ENCODE results near the gene ZBTB7B. TPM values are rescaled to one million over a fixed set of nuclear protein-coding genes. Genes with fewer than 3 reads are reported as not detected.
A peak's percentile ranks its signal among the peaks of the same experiment; 100 is the strongest.

Gene ZBTB7B
- total and polyA plus RNA-seq, 9 of the 15 experiments (the other 6 are each of a cell fraction or from before 2014, with no cell fraction given): 0.04 to 46.5 (median 15.2) TPM

DNA sequence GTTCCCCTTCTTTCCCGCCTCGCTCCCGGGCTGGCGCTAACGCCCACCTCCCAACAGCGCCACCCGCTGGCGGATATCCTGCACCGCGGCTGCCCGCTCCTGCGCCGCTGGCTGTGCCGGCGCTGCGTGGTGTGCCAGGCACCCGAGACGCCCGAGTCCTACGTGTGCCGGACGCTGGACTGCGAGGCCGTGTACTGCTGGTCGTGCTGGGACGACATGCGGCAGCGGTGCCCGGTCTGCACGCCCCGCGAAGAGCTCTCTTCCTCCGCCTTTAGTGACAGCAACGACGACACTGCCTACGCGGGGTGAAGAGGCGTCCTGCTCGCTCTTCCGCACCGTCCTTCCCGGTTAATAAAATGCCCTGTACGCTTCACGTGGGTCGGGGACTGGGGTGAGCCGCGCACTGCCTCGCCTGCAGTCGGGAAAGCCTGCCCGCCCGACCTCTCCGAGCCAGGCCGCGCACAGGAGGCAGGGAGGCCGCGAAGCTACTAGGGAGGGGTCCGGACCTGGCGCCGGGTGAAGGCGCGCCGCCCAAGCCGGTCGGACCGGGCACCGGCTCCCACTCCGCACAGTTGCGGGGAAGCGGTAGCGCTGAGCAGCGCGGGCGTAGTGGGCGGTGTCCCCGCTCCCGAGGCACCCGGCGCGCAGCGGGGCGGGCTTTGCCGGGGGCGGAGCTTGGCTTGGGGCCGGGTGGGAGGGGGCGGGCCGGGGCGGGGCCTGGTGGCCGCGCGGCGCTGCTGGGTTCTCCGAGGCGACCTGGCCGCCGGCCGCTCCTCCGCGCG lies 48.1 kb downstream of the ZBTB7B start, which contains the start of gene ADAM15 (continued):
- TF ChIP-seq, protein P1, sequence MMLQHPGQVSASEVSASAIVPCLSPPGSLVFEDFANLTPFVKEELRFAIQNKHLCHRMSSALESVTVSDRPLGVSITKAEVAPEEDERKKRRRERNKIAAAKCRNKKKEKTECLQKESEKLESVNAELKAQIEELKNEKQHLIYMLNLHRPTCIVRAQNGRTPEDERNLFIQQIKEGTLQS (IDR thresholded peaks at IDR 0.05): no peak
- TF ChIP-seq, protein P1 (CRISPR knock-in tag; conservative IDR thresholded peaks at IDR 0.05): no peak; the same call in 1 of the 2 replicates
- TF ChIP-seq SAFB (IDR thresholded peaks at IDR 0.05; ENCODE audit: borderline replicate concordance, low read depth, low read length) (peak; percentile 64; the same call in 1 of the 2 replicates), ZNF589 (CRISPR knock-in tag; IDR thresholded peaks at IDR 0.05; ENCODE audit: low read depth) (peak; percentile 66; the same call in 1 of the 2 replicates), ELF4 (CRISPR knock-in tag; IDR thresholded peaks at IDR 0.05) (no peak), NCOA2 (IDR thresholded peaks at IDR 0.05; ENCODE audit: partially characterized antibody in 2 of 2) (no peak), ZNF232 (CRISPR knock-in tag; IDR thresholded peaks at IDR 0.05) (no peak), RBFOX2 (IDR thresholded peaks at IDR 0.05; ENCODE audit: low read depth, low read length) (peak; percentile 83), CBX3 (IDR thresholded peaks at IDR 0.05; ENCODE audit: borderline replicate concordance in 1 of 2, low read length in 2 of 2) (0 out of 3 replicates have a peak, but pooled peaks of 1 of the 2 experiments have one; percentile 51), ZSCAN29 (IDR thresholded peaks at IDR 0.05) (no peak), ZFP1 (CRISPR knock-in tag; IDR thresholded peaks at IDR 0.05) (no peak), GABPB2 (CRISPR knock-in tag; conservative IDR thresholded peaks at IDR 0.05) (no peak), RFX5 (IDR thresholded peaks at IDR 0.05; ENCODE audit: low read depth, low read length) (no peak), CXXC5 (CRISPR knock-in tag; IDR thresholded peaks at IDR 0.05) (peak; percentile 82; the same call in 1 of the 2 replicates), ASH1L (IDR thresholded peaks at IDR 0.05; ENCODE audit: borderline replicate concordance, low read depth, partially characterized antibody) (no peak), SMARCA4 (IDR thresholded peaks at IDR 0.05) (peak; percentile 77; the same call in 1 of the 2 replicates)
- TF ChIP-seq, protein P2, sequence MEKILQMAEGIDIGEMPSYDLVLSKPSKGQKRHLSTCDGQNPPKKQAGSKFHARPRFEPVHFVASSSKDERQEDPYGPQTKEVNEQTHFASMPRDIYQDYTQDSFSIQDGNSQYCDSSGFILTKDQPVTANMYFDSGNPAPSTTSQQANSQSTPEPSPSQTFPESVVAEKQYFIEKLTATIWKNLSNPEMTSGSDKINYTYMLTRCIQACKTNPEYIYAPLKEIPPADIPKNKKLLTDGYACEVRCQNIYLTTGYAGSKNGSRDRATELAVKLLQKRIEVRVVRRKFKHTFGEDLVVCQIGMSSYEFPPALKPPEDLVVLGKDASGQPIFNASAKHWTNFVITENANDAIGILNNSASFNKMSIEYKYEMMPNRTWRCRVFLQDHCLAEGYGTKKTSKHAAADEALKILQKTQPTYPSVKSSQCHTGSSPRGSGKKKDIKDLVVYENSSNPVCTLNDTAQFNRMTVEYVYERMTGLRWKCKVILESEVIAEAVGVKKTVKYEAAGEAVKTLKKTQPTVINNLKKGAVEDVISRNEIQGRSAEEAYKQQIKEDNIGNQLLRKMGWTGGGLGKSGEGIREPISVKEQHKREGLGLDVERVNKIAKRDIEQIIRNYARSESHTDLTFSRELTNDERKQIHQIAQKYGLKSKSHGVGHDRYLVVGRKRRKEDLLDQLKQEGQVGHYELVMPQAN (IDR thresholded peaks at IDR 0.05; ENCODE audit: borderline replicate concordance): peak; percentile 76; the same call in 1 of the 2 replicates
- TF ChIP-seq, protein P3, sequence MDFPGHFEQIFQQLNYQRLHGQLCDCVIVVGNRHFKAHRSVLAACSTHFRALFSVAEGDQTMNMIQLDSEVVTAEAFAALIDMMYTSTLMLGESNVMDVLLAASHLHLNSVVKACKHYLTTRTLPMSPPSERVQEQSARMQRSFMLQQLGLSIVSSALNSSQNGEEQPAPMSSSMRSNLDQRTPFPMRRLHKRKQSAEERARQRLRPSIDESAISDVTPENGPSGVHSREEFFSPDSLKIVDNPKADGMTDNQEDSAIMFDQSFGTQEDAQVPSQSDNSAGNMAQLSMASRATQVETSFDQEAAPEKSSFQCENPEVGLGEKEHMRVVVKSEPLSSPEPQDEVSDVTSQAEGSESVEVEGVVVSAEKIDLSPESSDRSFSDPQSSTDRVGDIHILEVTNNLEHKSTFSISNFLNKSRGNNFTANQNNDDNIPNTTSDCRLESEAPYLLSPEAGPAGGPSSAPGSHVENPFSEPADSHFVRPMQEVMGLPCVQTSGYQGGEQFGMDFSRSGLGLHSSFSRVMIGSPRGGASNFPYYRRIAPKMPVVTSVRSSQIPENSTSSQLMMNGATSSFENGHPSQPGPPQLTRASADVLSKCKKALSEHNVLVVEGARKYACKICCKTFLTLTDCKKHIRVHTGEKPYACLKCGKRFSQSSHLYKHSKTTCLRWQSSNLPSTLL (IDR thresholded peaks at IDR 0.05): no peak
- TF ChIP-seq, protein P4, sequence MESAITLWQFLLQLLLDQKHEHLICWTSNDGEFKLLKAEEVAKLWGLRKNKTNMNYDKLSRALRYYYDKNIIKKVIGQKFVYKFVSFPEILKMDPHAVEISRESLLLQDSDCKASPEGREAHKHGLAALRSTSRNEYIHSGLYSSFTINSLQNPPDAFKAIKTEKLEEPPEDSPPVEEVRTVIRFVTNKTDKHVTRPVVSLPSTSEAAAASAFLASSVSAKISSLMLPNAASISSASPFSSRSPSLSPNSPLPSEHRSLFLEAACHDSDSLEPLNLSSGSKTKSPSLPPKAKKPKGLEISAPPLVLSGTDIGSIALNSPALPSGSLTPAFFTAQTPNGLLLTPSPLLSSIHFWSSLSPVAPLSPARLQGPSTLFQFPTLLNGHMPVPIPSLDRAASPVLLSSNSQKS (CRISPR knock-in tag; IDR thresholded peaks at IDR 0.05): no peak
- TF ChIP-seq, protein P5, sequence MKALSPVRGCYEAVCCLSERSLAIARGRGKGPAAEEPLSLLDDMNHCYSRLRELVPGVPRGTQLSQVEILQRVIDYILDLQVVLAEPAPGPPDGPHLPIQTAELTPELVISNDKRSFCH (CRISPR knock-in tag; IDR thresholded peaks at IDR 0.05): no peak
- TF ChIP-seq, protein P5 (tag; IDR thresholded peaks at IDR 0.05): peak; percentile 86; the same call in 1 of the 2 replicates

All from K562 (cell line).